Hematopoietic multipotent progenitor cell treated with erythropoietin and hydrocortisone succinate and interleukin-3 and kit ligand, for 15 days (in vitro differentiated cells): ENCODE measurements around the gene MBLAC1.

Source experiments
- DNase-seq: peaks from one replicate; pipeline ENCODE4 v3.0.0-alpha.2; 2015; ENCODE audit warnings: low spot score

MBLAC1 gene

DNA sequence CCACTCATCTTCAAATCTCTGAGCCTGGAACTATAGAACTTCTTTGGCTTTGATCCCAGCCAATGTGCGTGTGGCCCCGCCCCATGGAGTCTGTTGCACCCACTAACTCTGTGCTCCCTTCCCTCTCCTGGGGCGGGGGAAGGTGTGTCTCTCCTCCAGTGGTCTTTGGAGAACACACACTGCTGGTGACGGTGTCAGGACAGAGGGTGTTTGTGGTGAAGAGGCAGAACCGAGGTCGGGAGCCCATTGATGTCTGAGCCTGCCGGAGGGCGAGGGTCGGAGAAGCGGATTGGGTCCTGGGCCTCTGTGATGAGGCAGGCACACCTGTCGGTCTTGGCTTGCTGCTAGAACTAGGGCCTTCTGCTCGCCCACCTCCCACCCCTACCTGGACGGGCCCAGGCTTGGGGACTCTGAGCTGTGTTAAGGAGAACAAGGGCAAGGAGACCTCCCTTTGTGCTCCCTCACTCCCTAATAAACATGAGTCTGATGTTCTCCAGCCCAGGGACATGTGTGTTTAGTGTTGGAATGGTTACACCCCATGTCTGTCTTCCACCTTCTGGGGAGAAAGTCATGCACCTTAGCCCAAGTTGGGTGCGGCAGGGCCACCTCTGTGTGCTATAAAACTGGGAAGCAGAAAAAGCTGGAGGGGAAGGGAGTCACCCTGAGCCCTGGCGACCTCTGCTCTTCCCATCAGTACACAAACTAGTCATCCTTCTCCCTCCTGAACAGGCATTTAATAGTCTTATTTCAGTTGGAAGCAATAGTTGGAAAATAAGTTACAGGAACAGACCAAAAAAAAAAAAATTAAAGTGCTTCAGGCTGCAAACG, 27.2 kb downstream of the MBLAC1 start:
- DNase-seq, result no peak

DNA sequence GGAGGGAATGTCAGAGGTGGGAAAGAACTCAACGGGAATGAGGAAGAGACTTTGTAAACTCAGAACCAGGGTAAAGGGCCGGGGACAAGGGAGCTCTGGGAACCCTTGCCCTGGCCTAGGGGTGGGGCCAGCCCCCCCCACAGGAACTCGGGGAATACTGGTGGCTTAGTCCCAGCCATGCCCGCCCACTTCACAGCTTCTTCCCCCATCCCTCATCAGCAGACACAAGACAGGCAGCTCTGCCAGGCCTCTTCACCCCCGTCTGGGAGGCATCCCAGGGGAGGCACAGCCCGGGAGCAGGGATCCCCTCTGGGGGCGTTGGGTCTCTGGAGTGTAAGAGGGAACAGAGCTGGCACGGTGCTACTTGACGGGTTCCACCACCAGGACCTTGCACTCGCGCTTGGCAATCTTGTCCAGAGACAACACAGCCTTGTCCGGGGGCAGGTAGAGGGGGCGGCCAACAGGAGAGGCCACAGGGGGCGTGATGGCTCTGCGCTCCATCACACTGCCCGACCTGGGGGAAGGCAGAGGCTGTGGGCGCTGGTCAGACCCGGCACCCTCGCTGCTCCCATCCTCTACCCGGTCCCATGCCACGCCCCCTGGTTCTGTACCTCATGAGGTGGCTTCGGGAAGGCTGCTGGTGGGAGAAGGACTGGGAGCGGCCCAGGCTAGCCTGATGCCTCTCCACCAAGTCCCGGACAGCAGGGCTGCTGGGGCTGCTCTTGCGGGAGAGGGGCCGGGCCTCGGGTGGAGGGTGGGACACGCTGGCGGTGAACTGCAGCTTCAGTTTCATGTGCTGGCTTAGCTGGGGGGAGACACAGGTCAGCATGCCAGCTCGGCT, 28.1 kb downstream of the MBLAC1 start:
- no peak for DNase-seq

GRCh38 chr7:100155553-100156317, 29.0 kb downstream of the MBLAC1 start:
- no peak for DNase-seq

GRCh38 chr7:100156331-100157068, 29.7 kb downstream of the MBLAC1 start:
- DNase-seq, result no peak

GRCh38 chr7:100157069-100157333, 30.2 kb downstream of the MBLAC1 start:
- DNase-seq, result no peak

DNA sequence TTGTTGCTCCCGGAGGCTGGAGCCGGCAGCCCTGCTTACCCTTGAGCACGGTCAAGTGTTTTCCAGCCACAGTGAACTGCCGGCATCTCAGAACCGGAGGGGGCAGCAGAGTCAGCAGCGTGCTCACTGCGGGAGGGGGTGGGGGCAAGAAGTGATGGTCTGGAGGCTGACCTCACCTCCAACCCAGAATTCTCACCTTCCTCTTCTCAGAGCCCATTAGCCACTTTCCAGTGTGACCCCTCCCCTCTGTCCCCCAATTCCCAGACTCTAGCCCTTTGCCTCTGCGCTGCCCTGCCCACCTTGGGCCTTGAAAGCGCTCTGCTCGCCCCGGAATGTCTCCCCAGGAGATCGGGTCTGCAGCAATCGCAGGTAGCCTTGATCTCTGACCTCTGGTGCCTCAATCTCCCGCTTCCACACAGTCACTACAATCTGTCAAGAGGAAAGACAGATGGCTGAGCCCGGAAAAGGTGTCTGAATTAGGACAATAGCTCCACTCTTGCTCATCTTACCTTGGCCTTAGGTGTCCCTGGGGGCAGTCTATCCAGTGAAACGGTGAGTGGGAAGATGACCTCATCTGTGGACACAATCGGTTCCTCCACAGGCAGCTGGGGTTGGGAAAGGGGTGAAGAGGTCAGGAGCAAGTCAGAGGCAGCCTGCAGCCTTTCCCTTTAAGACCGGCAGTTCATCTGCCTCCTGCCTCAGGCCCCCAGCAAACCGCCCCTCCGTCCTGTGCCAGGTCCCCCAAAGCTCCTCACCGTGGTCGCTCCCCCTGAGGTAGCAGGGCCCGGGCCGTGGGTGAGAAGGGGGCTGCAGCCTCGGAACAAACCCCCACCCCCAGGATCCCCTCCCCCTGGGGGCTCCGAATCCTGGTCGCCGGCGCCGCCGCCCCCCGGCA, 30.8 kb downstream of the MBLAC1 start:
- no peak for DNase-seq

- peak; percentile 71 for DNase-seq
These were observed 31.7 kb downstream of the MBLAC1 start, which contains the start of gene TRAPPC14 for GRCh38 chr7:100158229-100159098. TRAPPC14 (minus strand) TSS chr7:100158723; CDS start chr7:100158499, 224 bp downstream.

GRCh38 chr7:100159099-100159623, 32.4 kb downstream of the MBLAC1 start:
- no peak for DNase-seq

DNA sequence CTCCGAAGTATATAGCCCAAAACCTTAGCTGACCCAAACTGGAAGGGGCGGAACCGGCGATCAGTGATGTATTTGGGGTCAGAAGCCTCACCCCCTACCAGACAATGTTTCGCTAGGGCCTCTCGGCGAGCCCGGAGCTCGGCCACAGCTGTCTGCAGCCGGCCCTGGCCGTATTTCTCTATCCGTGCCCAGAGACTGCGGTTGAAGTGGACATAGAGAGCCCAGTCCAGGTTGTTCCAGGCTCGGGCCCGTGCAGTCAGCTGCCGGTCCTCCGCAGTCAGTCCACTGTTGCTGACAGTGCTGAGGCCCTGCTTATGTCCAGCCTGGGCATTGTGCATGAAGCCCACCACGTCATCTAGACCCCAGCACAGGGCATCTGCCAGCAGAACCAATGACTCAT, 33.3 kb downstream of the MBLAC1 start:
- no peak for DNase-seq

DNA sequence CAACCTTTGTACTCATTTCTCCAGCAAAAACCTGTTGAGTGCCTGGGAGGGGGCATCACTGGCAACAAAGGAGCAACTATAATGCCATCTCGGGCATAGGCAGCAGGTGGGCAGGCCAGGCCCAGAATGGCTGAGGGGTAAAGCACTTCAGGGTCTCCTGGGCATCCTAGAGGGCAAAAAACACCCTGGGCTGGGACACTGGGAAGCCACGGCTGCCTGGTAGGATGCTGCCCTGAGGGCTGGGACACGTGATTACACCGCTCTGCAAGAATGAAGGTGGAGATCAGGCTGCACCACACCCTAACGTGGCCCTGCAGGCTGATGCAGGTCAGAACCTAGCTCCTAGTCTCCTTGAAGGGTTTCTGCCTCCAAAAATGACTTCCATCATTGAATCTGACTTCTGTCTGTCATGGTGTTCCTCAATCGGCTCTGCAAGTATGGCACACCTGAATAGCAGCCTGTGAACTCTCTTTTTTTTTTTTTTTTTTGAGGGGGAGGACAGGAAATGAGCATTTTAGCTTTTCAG, 36.3 kb downstream of the MBLAC1 start:
- no peak for DNase-seq

- no peak for DNase-seq
These were observed 37.1 kb downstream of the MBLAC1 start for GRCh38 chr7:100163871-100164270.

- DNase-seq, result no peak
These were observed 39.7 kb downstream of the MBLAC1 start for GRCh38 chr7:100166317-100166940.

GRCh38 chr7:100166970-100167911, 40.5 kb downstream of the MBLAC1 start:
- no peak for DNase-seq

GRCh38 chr7:100167912-100168323, 41.2 kb downstream of the MBLAC1 start:
- no peak for DNase-seq

DNA sequence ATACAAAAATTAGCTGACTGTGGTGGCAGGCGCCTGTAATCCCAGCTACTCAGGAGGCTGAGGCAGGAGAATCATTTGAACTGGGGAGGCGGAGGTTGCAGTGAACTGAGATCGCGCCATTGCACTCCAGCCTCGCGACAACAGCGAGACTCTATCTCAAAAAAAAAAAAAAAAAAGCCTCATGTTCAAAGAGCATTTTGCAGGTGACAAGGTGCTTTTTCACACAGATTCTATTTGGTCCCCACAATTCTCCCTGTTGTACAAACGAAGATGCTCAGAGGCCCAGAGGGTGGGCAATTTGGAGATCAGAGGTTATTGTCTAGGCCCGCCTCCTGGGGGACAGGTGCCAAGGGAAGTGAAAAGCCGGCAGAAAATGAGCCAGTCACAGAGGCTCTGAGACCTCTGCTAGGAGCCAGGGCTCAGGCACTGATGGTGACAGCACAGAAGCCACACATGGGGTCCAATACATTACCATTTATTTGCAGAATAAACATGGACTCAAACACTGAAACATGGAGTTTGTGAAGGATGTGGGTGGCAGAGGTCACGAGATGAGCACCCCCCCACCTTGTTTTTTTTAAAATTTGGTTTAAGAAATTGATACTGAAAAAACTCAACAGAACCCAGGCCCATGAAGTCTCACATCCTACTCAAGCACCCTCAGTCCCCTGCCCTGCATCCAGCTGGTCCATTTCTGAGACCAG, 42.5 kb downstream of the MBLAC1 start:
- no peak for DNase-seq

DNA sequence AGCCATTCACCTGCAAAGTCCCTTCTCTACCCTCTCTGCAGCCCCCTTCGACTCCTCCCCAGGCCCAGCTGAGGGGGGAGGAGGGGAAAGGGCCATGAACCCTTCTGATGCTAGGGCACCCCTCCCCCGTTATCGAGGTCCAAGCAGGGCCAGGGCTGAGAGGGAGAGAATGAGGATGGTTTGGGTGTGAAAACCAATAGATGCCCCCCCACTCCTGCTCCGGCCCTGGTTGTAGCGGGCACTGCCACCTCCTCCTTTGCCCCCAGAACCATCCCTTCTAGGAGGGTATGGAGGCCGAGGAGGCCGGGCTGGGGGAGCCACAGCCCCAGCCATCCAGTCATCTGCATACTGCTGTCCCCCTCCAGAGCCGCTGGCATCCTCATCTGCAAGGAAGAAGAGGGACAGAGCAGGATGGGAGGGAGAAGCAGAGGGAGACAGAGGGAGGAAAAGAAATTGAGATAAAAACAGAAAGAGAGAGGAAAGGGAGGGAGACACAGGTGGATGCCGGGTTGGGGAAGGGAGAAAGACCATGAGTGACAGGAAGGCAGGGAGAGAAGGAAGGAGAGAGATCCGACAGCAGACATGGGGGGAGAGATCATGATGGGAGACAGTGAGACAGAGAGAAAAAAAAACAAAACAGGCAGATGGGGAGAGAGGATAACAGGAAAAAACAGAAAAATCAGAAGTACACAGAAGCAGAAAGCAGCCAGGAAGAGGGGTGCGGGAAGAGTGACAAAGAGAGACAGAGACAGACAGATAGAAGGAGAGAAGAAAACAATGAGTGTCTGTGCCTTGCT, 43.5 kb downstream of the MBLAC1 start:
- DNase-seq, result no peak
